PFSK-1 (cell line): ENCODE measurements around the gene PTPRK.

Source experiments
- FOXP2 ChIP-seq: optimal IDR thresholded peaks from 2 replicates; pipeline ENCODE3; 2011; ENCODE audit warnings: borderline replicate concordance, control low read depth, inconsistent platforms; ENCODE audit not compliant: insufficient read depth; ENCODE audit errors: extremely low read length, extremely low read depth
- POLR2AphosphoS5 ChIP-seq: IDR thresholded peaks from 2 replicates; pipeline ENCODE4 v1.6.1; 2012; ENCODE audit warnings: low read depth, mild to moderate bottlenecking, control low read depth, low read length, moderate library complexity
- SIN3A ChIP-seq: IDR thresholded peaks from 2 replicates; pipeline ENCODE4 v1.6.1; 2012; ENCODE audit warnings: mild to moderate bottlenecking, low read length, moderate library complexity, borderline replicate concordance; ENCODE audit not compliant: insufficient read depth
- TAF1 ChIP-seq: IDR thresholded peaks from 2 replicates; pipeline ENCODE4 v1.6.1; 2012; ENCODE audit warnings: low read length, control low read depth, borderline replicate concordance; ENCODE audit not compliant: insufficient read depth
- TF ChIP-seq, protein P1 (sequence below), 2 experiments: IDR thresholded peaks; 2 replicates each; pipeline versions ENCODE4 v1.6.1 to v1.8.0; 2011 to 2012; ENCODE audit warnings: low read depth in 2 of 2, low read length in 2 of 2, control low read depth in 1 of 2, inconsistent platforms in 1 of 2, mild to moderate bottlenecking in 1 of 2, moderate library complexity in 1 of 2; ENCODE audit not compliant: insufficient read depth in 1 of 2

PTPRK gene

DNA sequence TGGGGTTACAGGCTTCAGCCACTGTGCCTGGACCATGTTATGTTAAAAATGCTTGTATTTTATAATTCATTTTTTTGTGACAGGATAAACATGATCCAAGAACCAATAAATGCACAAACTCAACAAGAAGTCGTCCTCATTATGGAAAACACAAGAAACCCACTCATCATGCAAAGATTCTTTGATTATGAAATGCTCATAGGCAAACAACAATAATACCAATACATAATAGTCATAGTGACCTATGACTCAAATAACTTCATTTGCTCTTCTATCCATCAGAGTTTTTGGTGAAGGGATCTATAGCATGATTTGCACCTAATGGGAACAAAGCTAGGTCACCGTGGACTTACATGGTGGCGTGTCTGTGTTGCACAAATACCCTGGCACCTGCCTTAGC, 402.5 kb downstream of the PTPRK start:
- TF ChIP-seq TAF1 (no peak), FOXP2 (no peak), SIN3A (no peak), POLR2AphosphoS5 (no peak)
- TF ChIP-seq, protein P1, sequence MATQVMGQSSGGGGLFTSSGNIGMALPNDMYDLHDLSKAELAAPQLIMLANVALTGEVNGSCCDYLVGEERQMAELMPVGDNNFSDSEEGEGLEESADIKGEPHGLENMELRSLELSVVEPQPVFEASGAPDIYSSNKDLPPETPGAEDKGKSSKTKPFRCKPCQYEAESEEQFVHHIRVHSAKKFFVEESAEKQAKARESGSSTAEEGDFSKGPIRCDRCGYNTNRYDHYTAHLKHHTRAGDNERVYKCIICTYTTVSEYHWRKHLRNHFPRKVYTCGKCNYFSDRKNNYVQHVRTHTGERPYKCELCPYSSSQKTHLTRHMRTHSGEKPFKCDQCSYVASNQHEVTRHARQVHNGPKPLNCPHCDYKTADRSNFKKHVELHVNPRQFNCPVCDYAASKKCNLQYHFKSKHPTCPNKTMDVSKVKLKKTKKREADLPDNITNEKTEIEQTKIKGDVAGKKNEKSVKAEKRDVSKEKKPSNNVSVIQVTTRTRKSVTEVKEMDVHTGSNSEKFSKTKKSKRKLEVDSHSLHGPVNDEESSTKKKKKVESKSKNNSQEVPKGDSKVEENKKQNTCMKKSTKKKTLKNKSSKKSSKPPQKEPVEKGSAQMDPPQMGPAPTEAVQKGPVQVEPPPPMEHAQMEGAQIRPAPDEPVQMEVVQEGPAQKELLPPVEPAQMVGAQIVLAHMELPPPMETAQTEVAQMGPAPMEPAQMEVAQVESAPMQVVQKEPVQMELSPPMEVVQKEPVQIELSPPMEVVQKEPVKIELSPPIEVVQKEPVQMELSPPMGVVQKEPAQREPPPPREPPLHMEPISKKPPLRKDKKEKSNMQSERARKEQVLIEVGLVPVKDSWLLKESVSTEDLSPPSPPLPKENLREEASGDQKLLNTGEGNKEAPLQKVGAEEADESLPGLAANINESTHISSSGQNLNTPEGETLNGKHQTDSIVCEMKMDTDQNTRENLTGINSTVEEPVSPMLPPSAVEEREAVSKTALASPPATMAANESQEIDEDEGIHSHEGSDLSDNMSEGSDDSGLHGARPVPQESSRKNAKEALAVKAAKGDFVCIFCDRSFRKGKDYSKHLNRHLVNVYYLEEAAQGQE (IDR thresholded peaks at IDR 0.05; ENCODE audit: insufficient read depth in 1 of 2, low read depth in 2 of 2, low read length in 2 of 2): no peak

DNA sequence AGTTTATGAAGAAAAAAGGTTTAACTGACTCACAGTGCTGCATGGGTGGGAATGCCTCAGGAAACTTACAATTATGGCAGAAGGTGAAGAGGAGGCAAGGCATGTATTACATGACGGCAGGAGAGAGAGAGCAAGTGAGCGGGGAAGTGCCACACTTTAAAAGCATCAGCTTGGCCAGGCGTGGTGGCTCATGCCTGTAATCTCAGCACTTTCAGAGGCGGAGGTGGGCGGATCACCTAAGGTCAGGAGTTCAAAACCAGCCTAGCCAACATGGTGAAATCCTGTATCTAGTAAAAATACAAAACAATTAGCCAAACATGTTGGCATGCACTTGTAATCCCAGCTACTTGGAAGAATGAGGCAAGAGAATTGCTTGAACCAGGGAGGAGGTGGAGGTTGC, 406.2 kb downstream of the PTPRK start:
- TF ChIP-seq SIN3A: no peak
- no peak for TF ChIP-seq TAF1
- TF ChIP-seq POLR2AphosphoS5: no peak
- TF ChIP-seq, protein P1 (IDR thresholded peaks at IDR 0.05; ENCODE audit: insufficient read depth in 1 of 2, low read depth in 2 of 2, low read length in 2 of 2): no peak
- TF ChIP-seq FOXP2: no peak

DNA sequence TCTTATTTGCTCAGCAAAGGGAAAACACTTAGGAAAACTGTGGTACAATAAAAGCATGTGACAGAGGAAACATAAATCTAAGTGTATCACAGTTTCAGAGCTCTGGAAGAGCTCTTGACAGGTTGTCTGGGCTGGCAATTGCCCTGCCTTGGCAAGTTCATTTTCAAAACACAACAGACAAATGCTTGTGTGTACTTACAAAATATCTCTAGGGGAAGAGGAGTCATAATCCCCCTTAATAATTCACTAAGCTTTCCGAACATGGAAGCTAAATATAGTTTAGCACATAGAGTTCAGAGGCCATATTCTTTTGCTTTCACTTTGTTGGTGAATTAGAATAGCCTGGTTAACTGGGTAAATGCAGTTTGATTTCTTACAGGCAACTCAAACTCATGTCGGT, 407.9 kb downstream of the PTPRK start:
- TF ChIP-seq TAF1: no peak
- TF ChIP-seq, protein P1 (IDR thresholded peaks at IDR 0.05; ENCODE audit: insufficient read depth in 1 of 2, low read depth in 2 of 2, low read length in 2 of 2): no peak
- no peak for TF ChIP-seq POLR2AphosphoS5
- TF ChIP-seq SIN3A: no peak
- TF ChIP-seq FOXP2: no peak

DNA sequence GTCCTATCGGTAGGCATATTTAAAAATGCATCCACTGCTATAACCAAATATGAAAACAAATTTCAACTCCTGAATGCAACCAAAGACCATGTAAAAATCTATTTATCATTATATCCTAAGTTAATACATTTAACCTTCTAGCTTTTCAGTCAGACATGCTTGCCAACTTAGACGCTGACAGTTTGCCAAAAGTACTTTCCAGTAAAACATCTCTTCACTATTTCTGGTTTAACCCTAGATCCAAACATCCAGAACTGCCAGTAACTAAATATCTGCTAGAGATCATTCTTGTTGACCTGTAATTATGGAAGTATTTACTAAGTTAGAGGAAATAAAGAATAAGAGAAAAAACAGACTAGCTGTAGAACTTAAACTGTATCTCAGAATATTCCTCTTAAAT, 409.3 kb downstream of the PTPRK start:
- TF ChIP-seq SIN3A: no peak
- TF ChIP-seq, protein P1 (IDR thresholded peaks at IDR 0.05; ENCODE audit: insufficient read depth in 1 of 2, low read depth in 2 of 2, low read length in 2 of 2): no peak
- TF ChIP-seq FOXP2: no peak
- no peak for TF ChIP-seq POLR2AphosphoS5
- no peak for TF ChIP-seq TAF1

DNA sequence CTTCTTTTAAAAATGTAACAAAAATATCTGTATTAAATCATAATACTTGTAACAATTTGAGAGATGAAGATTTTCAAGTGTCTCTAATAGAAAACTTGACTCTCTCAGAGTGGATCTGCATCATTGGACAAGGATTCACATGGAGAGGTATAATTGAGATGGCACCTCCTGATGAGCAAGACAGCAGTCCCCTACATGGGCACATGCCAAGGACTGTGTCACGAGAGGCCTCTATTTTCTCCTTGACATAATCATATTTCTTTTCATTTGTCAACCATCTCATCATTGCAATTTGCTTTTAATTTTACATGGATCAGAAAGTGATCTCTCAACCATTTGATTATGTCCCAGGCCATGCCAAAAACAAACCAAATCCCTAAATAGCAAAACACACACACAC, 412.7 kb downstream of the PTPRK start:
- TF ChIP-seq, protein P1 (IDR thresholded peaks at IDR 0.05; ENCODE audit: insufficient read depth in 1 of 2, low read depth in 2 of 2, low read length in 2 of 2): no peak
- no peak for TF ChIP-seq SIN3A
- TF ChIP-seq POLR2AphosphoS5: no peak
- TF ChIP-seq TAF1: no peak
- TF ChIP-seq FOXP2: no peak
